HG02973 (cell line): ENCODE data around the gene THAP12.
"Not testable (repeated sequence)": the region's sequence is repeated elsewhere in the genome, so short reads cannot be mapped to it uniquely, and the experiment has no call there.

ENCODE experiments used
- ATAC-seq: cut with Tn5 transposase; IDR thresholded peaks from one replicate; pipeline ENCODE4 v1.9.1; 2021; ENCODE audit warnings: moderate library complexity; ENCODE audit not compliant: unreplicated experiment

The THAP12 gene, protein sequence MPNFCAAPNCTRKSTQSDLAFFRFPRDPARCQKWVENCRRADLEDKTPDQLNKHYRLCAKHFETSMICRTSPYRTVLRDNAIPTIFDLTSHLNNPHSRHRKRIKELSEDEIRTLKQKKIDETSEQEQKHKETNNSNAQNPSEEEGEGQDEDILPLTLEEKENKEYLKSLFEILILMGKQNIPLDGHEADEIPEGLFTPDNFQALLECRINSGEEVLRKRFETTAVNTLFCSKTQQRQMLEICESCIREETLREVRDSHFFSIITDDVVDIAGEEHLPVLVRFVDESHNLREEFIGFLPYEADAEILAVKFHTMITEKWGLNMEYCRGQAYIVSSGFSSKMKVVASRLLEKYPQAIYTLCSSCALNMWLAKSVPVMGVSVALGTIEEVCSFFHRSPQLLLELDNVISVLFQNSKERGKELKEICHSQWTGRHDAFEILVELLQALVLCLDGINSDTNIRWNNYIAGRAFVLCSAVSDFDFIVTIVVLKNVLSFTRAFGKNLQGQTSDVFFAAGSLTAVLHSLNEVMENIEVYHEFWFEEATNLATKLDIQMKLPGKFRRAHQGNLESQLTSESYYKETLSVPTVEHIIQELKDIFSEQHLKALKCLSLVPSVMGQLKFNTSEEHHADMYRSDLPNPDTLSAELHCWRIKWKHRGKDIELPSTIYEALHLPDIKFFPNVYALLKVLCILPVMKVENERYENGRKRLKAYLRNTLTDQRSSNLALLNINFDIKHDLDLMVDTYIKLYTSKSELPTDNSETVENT

DNA sequence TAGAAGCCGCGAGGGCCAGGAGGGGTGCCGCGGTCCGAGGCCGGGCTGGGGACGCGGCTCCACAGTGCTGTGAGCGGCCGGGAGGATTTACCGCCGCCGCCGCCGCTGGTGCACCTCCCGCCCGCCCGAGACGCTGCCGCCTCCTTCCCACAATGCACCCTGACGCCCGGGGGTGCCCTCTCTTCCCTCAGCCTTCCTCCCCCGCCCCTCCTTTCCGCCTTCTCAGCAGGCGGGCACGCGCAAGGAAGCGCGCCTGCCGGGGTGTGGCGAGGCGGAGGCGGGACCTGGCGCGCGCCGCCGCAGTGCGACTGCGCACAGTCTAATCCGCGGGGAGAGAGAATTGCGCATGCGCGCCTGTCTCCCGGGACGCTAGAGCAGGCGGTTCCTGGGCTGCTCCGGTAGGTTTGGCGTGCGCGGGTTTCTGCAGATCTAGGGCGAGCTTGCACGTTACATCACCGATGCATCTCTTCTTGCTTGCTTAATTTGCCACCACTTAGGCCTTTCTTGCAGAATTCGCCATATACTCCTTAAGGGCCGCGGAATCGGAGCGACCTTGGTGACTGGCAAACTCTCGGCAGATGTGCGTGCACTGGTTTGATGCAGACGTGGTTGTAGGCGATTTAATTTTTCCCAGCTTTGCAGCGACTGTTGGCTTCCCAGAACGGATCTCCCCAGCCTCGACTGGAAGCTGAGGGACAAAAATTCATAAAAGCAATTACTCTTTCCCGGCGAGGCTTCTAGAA is at the start of gene THAP12, which contains the start of gene GVQW3:
Gene THAP12, minus strand, starts transcription at position 156 of the 743 bp plus-strand sequence. CDS start 296 bp downstream, outside the sequence.
Gene GVQW3, plus strand, starts transcription at position 347 of the 743 bp plus-strand sequence. CDS start 506 bp downstream, outside the sequence.
- ATAC-seq: peak; percentile 57

DNA sequence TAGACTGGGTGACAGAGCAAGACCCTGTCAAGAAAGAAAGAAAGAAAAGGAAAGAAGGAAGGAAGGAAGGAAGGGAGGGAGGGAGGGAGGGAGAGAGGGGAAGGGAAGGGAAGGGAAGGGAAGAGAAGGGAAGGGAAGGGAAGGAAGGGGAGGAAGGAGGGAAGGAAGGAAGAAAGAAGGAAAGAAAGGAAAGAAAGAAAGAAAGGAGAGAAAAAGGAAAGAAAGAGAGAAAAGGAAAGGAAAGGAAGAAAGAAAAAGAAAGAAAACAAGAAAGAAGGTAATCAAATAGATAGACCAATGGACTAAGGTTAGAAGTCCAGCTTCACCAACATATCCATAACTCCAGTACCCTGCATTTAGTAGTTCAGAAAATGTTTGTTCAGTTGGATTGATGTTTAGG is 45.7 kb upstream of the THAP12 start:
- no peak for ATAC-seq

DNA sequence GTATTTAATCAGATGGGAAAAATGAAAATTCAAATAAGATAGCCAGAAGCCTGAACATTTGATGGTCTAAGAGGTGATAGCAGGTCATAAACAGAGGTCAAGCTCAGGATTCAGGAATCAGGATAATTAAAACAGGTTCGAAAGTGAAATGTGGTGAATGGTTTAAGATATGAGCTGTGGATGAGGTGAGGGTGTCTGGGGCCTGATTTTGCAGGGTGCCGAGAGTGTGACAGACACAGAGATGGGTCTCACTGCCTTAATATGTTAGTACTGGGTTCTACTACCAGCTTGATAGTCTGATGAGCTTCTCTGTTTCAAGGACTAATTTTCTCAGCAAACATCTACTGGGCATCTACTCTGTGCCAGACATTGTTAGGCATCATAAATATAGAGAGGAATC is 44.0 kb upstream of the THAP12 start:
- no peak for ATAC-seq

DNA sequence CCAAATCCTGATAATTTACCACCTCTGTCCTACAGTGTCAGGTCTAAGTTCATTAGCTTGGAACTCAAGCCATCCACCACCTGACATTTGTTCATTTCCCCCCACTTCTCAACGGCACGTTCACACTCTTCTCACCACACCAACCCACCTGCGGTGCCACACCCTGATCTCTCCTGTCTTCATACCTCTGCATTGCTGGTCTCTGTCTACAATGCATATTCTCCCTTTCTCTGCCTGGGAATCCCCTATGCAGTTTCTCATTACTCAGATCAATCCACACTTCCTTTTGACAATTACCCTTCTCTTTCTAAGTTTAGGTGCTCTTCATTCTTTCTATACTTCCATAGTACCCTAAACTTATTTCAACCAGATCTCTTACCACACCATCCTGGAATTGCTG is 43.4 kb upstream of the THAP12 start:
- no peak for ATAC-seq

DNA sequence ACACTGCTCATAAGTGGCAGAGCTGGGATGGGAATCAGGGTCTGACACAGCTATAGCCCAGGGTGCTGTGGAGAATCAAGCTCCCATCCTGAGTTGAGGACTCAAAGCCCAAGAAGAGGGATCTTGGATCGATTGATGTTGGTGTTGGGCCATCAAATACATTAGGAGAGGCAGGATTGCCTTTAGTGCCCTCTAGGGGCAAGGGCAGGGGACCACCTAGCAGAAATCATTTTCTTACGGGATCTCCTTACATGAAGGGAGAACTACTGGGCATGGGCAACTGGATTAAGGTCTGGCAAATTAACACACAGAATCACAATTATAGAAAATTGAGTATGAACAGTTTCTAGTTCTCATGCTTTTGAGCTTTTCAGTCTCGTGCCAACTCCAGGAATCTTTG is 39.0 kb upstream of the THAP12 start:
- ATAC-seq: no peak

DNA sequence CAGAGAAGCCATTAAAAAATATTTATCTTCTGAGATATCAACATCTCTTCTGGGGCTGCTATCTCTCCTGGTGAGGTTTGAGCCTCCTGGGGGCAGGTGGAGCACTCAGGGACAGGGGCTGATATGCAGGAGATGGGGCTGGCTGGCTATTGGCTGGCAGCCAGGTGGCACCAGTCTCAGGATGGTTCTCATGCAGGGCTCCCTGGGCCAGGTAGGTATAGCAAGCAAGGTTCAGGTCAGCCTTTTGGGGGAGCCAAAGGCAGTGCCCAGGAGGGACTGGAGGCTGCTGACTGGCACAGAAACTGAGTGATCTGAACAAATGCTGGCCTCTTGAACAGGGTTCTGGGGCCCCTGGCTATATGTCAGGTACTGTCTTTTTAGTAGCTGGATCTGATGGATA is 34.1 kb upstream of the THAP12 start:
- no peak for ATAC-seq

DNA sequence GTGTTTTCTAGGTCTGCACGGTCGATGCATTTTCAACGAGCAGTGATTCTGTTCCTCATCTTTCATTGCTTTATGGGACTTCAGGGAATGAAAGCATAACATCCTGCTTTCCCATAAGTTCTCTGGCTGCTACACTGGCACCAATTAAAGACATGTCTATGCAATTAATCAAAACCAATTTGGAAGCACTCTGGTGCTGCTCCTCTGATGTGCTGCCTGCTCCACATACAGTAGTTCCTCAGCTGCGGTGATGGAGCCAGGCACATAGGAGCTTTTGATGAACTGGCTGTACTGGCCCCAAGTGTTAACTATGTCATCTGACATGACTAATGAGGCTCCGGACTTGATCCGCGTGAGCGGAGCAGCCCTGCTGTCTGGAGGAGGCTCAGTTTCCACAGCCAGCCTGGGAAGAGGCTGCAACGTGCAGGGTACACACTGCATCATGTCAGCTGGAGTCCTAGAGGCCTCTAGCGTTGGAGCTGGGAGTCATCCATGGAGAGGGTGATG is 30.0 kb upstream of the THAP12 start:
- no peak for ATAC-seq

DNA sequence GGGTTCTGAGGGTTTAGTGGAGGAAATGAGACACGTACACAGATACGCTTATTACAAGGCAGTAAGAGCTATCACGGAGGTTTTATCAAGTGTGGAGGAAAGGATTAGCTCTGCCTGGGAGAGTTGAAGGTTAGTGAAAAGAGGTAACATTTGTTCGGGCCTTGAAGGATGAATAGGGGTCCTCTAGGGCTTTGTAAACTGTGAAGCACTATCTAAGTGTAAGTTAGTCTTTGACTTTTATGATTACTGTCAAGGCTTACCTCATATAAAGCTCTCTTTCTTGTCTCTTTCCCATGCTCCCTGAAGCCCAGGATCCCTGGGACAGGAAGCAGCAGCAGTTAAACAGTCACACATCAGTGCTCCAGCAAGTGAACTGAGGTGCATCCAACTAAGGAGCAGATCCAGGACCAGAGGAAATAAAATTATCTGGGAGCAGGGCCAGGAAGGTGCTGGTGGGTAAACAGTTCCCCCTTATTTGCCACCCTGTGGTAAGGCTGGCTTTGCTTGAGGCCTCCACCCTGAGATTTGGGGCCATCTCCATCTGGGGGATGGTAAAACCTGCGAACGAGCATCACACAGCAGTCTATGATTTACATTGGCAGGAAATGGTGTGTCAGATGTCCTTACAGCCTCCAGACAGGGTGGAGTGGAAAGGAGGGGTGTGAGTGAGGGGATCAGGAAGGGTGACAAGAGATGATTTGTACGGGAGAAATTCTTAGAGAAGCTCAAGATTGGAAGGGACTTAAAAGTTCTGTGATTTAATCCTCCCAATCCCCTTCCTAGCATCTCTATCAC is 27.4 kb upstream of the THAP12 start:
- no peak for ATAC-seq

DNA sequence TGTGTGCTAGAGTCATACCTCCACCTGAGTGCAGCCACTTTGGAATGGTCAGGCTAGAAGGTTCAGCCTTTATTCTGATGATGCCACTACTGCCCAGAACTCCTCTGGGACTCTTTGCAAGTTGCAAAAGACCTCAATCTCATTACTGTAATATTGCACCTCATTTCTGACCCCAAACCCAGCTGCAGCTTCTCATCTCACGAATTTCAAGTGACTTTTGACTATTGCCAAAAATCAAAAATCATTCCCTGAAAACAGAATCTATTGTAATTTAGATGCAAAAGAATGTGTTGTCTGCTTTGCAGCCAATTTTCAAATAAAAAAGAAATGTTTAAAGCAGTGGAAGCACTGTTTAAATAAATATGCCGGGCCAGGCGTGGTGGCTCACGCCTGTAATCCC is 25.4 kb upstream of the THAP12 start:
- no peak for ATAC-seq

DNA sequence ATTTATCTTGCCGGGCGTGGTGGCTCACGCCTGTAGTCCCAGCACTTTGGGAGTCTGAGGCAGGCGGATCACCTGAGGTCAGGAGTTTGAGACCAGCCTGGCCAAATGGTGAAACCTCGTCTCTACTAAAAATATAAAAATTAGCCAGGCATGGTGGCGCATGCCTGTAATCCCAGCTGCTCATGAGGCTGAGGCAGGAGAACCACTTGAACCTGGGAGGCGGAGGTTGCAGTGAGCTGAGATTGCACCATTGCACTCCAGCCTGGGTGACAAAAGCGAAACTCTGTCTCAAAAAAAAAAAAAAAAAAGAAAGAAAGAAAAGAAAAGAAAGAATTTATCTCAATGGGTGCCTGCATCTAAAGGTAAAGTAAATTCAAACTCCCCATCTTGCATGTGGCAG is 20.6 kb upstream of the THAP12 start:
- ATAC-seq: not testable (repeated sequence)

DNA sequence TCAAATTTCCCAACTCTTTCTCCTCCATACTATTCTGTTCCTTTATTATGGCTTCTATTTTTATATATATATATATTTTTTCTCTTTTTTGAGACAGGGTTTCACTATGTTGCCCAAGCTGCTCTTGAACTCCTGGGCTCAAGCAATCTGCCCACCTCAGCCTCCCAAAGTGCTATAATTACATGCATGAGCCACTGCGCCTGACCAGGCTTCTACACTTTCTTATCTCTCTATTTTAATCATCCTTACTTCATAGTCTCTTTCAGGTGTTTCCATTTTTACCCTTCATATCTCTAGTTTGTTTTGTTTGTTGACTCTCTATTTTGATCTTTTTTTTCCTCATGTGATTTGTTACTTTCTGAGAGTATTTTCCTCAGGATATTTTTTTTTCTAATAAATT is 20.0 kb upstream of the THAP12 start:
- ATAC-seq: no peak

DNA sequence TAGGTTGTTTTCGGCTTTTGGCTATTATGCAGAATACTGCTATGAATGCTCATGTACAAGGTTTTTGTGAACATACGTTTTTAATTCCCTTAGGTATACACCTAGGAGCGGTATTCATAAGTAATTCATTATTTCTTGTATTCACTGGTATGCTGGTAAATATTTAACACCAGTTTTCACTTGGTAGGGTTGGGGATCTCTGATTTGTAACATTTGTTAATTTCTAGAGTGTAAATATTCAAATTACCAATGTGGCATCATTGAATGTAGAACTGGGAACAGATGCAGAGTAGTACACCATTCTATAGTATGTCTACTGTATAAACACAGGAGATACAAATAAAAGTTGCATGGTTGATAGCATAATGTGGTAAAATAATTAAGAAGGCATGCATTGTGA is 16.5 kb upstream of the THAP12 start:
- no peak for ATAC-seq

DNA sequence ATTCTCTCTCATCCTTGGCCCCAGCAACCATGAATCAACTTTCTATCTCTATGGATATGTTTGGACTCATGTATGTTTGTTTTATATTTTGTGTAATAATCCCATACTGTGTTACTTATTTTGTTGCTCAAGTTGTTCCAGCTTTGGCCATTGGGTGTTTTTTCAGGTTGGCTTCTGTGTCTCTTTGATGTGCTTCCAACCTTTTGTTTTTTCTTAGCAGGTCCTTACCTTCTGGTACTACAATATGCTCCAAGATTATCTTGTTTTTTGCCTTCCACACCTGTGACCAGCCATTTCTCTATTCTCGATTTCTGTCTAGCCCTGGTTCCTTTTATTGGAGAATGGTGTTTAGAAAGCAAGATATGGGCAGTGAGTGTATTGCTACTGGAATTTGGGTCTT is 14.4 kb upstream of the THAP12 start:
- no peak for ATAC-seq

DNA sequence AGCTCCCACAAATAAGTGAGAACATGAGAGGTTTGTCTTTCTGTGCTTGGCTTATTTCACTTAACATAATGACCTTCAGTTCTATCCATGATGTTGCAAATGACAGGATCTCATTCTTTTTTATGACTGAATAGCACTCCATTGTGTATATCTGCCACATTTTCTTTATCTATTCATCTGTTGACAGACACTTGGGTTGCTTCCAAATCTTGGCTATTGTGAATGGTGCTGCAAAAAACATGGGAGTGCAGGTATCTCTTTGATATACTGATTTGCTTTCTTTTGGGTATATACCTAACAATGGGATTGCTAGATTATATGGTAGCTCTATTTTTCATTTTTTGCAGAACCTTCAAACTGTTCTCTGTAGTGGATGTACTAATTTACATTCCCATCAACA is 13.5 kb upstream of the THAP12 start:
- ATAC-seq: no peak

DNA sequence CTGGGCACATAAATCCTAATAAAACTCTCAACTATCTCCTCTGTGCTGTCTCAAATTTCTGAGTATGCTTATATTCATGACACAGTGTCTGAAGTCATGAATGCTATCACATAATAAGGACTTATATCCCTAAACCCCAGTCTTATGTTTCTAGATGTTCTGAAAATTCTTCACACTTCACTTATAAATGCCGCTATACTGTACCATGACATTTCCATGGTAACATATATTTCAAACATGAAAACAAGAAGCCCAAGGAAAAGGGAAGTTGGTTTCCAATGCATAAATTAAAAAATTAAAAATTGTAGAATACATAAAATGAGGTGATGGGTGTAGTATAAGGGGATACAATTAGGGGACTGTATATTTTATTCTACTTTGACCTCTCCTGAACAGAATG is 11.9 kb upstream of the THAP12 start:
- ATAC-seq: no peak

DNA sequence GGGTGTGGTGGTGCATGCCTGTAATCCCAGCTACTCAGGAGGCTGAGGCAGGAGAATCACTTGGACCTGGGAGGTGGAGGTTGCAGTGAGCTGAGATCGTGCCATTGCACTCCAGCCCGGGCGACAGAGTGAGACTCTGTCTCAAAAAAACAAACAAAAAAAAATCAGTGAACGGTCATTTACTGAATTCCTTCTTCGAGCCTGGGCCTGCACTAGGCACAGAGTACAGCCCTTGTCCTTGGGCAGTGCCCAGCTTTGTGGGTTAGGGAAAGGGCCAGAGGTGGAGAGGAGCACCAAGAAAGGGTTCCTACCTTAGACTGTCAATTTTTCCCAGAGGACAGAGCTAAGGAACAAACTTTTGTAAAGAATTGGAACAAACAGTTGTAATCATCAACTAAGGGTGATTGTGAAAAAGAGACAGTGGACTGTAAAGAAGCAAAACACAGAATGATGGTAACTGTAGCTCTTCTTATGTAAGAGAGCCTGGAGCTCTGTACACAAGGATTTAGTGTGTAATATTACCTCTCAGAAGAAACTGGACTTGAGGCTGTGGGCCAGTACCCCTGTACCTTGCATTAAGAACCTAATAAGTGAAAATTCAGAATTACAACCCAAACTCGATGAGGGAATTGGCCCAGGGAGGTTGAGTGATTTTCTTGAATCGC is 11.0 kb upstream of the THAP12 start:
- no peak for ATAC-seq

DNA sequence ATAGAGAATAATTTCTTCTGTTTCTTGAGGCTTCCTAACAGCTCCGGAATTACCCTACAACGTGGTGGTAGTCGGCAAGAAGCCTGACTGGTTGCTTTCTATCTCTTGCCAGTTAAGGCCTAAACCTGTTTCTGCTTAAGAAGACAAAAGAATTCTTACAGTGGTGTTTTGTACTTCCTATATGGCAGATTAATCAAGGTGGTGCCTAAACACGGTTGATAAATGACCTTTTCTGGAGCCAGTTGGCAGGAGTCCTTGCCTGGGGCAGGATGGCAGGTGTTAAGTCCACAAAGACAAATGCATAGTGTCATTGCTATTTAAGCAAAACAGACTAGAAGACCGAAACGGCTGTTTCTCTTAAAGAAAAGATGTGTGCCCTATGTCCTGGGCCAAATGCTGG is 10.1 kb upstream of the THAP12 start:
- ATAC-seq: no peak

DNA sequence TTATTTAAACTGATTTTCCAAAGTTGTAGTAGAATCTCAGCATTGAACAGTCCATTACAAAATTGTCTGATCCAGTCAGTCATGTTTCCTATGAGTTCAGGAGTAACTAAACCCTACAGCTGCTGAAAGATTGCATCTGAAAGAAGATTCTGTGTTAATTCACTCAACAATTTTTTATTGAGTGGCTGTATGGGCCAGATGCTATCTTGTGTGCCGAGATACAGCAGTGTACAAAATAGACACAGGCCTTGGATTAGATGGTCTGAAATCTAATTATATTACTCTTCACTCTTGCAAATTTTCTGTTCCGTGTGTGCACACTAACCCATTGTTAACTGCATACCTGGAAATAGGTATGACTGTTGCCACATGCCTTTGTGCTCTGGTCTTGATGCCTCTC is 7.5 kb upstream of the THAP12 start:
- no peak for ATAC-seq

DNA sequence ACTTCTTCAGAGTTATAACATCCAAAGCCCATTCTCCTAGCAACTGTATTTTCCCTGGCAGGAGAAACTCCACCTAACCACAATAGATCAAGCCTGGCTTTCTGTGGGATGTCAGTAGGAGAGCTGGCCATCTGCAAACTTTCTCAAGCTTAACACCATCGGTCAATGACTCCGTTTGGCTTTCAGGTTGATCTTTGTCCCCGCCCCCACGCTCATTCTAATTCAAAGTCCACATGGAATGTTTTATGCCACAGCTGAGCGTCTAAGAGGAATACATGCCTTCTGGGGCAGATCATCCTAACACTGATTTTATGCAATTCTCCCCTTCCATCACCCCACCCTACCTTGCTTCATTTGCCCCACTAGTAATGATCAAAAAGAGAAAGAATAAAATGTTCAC is 5.0 kb upstream of the THAP12 start:
- no peak for ATAC-seq

DNA sequence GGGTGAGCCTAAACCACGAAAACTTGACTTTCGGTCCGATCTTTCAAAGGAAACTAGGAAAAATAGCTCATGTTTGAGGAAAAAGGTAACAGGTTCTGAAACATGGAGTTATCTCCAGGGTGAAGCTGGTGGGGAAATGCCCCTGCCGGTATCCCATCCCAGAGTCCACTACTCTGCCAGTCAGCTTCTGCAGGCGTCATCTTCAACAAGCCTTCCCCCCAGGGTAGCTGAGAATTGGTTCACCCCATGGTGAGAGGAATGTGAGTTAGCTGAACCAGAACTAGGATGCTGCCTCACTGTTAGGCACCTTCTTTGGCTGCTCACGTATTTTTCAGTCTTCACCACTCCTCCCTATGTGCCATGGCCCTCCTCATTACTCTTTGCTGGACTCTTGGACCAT is 1.3 kb upstream of the THAP12 start:
- ATAC-seq: no peak
